SHP77 treated with DMSO at 0.1 percent for 48 hours (cell line): Measurements from ENCODE around the gene PRR19.
"Not testable (repeated sequence)": the region's sequence is repeated elsewhere in the genome, so short reads cannot be mapped to it uniquely, and the experiment has no call there.

Experiments
- DNase-seq: peaks from one replicate; lab custom pipeline; 2025; lab: John Stamatoyannopoulos, UW

Gene PRR19, protein sequence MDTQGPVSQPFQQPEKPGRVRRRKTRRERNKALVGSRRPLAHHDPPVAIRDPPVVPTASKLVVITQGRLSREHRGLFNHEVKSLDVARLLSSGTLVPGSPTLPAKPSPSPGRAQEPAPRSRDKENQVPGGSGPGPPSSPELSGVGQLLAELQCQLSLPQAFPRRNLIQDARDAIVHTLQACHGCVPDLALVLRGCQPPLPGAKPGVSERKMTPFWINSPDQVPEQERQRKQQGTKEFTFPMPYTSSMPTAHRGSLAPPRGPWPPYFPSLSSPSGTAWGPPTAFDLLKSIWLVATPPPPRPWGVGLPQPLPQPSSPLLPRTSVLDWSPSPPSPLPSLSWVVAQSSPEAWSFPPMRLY

DNA sequence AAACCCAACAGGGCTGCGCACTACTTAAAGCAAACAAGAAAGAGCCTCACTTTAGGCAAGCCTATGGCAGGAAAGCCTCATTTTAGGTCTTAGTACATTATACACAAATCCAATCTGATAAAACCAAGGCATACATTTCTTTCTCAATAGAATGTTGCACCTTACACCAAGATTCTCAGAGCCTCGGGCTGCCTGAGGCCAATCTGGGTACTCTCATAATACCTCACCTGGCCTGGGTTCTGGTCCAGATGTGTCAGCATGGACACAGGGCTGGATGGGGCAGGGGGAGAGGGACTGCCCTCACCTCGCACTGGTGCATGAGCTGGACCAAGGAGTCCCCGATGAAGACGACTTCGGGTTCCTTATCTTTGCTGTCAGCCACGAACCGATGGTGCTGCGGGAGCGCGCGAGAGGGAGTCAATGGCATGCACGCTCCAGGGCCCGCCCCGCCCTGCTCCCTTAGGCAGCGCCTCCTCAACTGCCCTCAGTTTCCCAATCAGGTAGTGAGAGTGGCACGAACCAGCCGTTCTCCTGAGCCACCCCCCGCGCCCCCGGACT is at the start of gene PRR19:
Gene PRR19, plus strand, starts transcription at position 487 of the 558 bp plus-strand sequence. CDS start 7,453 bp downstream, outside the sequence.
- no peak for DNase-seq

DNA sequence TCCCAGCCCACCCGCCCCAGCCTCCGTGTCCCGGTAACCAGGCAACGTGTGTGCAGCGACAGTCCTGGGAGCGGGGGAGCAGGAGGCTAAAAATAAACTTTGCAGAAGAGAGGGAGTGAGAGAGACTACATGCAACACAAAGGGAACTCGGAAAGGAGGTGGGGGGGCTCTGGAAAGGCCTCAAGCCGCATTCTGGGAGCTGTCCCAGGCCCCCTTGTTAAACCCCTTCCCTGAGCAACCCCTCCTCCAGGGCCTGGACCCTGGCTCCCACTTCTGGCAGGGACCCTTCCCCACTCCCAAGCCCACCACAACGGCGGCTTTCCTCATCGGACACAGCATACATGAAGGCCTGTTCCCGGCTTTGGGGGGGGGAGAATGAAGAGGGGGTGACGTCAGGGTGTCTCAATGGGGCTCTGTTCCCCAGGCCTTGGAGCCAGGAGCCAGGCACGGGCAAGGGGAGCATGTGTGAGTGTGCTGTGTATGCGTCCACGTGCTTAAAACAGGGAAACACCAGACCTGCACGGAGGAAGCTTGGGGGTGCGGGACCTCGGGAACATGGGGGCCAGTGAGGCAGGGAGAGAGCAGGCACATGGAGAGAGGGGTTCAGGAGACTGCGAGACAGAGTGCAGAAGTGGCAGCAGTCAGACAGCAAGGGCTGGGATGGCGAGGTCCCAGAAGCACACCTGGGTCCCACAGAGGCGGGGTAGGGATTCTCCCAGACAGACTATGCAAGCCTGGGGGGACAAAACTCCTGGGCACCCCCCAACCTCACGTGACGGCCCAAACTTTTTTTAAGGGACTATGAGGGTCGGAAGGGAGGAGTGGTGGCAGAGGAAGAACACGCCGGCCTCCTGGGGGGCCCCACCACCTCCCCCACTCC is 49.3 kb upstream of the PRR19 start:
- no peak for DNase-seq

DNA sequence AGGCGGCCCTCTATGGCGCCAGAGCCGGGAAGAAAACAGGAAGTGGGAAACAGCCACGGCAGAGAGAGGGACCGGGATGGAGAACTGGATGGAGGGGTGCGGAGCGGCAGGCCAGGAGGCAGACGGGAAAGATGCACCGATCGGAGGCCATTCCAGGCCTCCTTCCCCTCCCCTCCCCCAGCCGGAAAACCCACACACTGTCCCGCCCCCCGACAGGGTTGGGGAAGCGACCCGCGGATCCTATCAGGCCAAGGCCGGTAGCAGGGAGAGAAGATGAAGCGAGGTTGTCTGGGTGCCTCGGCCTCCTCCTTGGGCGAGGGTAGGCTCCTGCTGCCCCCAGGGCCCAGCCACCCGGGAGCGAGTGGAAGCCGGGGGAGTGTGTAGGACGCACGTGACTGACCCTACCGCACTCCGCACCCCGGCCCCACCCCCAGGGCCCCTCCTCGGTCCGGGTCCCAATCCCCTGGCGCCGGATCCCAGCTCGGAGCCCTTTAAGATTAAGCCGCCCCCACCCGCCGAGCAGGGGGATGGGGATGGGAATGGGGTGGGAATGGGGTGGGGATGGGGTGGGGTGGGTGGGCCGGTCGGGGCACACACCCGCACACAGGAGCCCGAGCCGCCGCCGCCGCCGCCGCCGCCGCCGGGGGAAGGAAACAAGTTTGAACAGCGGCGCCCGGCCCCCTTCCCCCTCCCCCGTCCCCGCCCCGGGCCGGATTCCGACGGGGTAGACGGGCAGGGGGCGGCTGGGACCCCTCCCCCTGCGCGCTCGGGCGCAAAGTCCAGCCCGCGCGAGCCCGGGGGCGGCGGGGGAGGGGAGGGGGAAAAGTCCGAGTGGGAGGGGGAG is 48.5 kb upstream of the PRR19 start:
- no peak for DNase-seq

DNA sequence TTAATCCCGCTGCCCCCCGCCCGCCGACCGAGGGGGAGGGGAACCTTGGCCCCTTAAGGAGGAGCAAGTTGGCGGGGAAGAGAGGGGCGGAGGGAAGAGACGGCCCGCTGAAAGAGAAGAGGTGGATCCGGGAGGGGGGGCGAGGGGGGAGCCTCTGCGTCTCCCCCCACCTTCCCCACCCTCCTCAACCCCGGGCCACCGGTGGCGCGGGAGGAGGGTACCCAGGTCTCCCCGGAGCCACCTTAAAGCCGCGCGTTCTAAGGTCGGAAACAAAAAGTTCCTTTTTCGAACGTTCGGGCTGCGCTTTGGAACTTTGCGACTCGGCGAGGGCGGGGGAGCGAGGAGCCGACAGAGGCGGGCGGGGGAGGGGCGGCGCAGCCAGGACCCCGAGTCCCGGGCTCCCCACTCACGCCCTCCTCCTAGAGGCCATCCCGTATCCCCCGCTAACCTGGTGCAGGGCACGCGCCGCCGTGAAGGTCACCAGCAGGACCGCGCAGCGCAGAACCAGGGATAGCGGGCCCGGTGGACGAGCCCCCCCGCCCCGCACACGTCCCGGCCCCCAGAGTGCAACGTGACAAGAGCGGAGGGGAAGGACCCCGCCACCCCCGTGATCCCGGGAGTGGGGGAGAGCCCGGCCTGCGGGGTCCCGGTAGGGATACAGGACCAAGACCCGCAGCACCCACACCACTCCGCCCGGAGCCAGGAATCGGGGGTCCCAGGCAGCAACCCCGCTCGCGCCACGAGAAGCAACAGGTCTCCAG is 47.7 kb upstream of the PRR19 start:
- DNase-seq, result no peak

DNA sequence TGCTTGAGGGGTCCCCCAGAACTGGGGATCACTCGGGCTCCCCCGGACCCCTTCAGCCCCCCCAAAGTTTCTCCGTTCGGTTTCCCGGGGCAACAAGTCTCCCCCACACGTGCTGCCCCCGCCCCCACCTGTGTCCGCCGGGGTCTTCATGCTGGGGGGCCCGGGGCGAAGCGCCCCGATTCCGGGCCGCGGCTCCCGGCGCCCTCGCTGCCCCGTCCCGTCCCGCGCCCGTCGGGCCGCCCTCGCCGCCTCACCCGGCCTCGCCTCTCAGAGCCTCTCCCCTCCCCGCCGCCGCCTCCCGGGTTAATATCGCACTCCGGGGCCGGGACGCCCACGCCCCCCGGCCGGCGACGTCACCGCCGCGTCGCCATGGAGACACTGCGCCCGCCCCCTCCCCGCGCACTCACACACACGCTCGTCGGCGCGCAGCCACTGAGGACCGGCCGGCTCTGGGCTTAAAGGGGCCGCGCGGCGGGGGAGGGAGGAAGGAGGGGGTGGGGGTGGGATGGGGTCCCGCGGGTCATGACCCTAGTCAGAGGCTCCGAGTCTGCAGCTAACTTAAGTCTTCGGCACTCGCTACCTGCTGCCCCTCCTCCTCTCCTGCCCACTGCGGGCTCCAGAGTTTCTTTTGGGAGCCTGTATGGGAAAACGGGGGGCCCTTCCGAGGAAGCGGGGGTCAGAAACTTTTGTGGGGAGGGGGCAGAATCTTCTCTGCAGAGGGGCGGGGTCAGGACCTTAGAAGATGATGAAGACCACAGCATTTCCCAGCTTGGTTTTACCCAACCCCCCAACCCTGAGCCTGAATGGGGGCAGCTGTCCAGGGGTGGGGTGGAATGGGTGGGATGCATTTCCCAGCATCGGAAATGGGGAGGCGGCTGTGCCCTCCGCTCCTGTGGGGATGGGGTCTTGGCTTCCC is 46.8 kb upstream of the PRR19 start, which contains the start of gene ERF:
Gene ERF, minus strand, starts transcription at position 279 of the 916 bp plus-strand sequence. Its CDS starts 129 bp downstream, at position 150.
- DNase-seq, result peak; percentile 42

DNA sequence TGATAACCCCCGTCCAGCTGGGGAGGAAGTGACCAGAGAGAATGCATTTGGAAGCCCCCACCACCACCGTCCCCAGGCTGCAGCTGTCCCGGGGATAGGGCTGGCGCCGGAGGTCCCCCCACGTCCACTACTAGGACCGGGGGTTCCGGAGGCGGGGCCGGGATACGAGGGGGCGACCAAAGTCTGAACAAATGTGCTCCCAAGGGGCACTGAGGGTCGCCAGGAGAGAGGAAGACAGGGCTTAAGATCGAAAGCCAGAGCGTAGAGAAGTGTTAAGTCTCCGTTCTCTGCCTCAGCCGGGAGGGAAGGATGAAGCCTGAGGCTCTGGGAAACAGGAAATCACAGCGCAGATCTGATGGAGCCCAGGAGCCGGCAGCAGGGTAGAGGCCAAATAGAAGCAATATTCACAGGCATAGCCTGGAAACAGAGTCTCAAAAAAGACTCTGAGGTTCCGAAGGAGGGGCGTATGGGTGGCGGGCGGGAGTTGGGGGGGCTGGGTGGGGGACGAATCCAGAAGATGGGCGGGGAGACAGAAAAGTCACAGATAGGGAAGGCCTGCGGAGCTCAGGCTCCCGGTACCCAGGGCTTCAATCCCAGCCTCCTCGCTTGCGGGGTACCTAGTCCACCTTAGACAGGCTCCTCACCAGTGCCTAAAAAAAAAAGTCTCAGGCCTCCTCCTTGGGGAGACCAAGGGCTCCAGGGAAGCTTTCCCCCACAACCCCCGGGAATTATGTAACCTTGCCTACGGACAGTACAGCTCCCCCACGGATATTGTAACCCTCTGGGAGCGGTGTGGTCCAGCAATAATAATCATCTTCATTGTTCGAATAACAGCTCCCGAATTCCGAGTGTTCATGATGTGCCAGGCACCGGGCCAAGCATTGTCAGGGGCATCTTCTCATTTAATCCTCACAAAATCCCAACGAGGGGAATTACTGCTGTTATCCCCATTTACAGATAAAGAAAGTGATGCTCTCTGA is 45.9 kb upstream of the PRR19 start:
- no peak for DNase-seq

DNA sequence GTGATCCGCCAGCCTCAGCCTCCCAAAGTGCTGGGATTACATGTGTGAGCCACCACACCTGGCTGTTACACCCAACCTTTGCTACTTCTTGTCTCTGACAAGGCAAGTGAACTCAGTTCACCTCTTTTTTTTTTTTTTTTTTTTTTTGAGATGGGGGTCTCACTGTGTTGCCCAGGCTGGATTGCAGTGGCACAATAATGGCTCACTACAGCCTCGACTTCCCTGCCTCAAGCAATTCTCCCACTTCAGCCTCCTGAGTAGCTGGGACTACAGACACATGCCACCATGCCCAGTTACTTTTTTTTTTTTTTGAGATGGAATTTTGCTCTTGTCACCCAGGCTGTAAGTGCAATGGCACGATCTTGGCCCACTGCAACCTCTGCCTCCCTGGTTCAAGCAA is 44.1 kb upstream of the PRR19 start:
- not testable (repeated sequence) for DNase-seq

DNA sequence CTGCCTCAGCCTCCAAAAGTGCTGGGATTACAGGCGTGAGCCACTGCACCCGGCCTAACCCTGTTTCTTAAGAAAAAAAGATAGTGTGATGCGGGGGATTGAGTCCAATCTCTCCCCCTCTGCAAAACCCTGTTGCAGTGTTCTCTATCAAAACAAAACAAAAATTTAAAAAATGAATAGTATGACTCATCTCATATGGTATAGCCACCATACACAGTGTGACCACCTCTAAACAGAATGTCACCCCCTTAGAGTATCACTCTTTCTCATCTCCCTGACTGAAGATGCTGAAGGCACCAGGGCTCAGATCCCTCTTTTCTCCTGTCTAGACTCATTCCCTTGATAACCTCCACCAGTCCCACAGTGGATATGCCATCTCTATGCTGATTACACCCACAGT is 40.2 kb upstream of the PRR19 start:
- no peak for DNase-seq

DNA sequence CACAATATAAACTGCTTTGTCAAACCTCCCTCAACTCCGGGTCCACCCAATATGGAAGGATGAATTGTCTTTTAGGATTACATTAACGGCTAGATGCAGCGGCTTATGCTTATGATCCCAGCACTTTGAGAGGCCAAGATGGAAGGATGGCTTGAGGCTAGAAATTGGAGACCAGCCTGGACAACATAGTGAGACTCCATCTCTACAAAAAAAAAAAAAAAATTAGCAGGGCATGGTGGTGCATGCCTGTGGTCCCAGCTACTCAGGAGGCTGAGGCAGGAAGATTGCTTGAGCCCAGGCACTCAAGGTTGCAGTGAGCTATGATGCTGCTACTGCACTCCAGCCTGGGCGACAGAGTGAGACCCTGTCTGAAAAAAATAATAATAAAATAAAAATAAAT is 35.8 kb upstream of the PRR19 start:
- DNase-seq, result not testable (repeated sequence)

DNA sequence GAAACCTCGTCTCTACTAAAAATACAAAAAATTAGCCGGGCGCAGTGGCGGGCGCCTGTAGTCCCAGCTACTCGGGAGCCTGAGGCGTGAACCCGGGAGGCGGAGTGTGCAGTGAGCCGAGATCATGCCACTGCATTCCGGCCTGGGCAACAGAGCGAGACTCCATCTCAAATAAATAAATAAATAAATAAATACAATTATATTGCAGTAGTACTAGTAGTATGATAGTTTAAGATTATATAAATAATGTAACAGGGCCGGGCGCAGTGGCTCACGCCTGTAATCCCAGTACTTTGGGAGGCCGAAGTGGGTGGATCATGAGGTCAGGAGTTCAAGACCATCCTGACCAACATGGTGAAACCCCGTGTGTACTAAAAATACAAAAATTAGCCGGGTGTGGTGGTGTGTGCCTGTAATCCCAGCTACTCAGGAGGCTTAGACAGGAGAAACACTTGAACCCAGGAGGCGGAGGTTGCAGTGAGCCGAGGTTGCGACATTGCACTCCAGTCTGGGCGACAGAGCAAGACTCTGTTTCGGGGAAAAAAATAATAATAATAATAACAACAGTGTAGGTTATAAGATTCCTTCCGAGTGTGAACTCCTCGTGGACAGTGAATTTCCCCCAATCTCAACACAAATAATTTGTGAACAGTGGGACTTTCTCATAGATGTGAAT is 34.9 kb upstream of the PRR19 start:
- not testable (repeated sequence) for DNase-seq

DNA sequence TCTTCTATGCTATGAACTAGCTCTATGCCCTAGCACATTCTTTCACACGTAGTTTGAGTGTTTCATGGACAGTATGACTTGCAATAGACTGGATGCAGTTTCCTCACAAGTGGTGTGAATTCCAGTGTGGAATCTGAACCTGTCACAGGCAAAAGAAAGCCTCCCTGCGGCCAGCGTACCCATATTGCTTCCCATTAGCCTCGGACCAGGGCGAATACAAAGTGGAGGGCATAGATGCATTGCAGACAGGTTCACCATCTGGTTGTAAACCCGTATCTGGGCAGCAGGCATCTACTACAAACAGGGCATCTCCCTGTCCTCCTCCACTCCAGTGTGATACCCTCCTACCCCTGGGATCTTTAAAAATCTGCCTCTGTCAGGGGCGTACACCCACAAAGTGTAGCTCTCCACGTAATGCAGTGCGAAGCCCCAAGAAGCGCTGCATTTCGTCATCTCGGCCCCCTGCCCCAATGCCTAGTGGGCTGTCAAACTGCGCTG is 34.2 kb upstream of the PRR19 start:
- DNase-seq, result no peak

DNA sequence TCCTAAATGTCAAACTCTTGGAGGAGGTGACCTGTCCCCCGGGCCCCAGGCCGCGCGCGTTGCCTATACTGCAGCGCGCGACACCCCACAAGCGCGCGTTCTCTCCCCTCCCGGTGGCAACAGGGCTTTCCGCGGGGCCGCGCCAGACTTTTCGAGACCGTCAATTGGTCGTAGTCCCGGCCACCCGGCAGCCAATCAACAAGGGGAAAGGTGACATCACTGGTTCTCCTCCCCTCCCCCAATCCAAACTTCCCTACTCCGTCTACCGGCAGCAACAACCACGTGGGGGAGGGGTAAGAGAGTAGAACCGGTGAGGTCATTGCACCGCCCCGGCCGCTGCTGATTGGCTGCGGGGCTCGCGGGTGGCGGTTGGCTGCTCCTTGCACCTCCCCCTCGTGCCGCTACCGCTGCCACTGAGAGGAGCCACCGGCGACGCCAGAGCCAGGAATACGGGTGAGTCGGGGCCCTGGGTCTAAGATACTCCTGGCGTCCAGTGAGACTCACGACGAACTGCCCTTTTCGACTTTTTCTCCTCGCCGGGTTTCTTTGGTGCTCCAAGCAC is 33.7 kb upstream of the PRR19 start:
- DNase-seq, result peak; percentile 98

DNA sequence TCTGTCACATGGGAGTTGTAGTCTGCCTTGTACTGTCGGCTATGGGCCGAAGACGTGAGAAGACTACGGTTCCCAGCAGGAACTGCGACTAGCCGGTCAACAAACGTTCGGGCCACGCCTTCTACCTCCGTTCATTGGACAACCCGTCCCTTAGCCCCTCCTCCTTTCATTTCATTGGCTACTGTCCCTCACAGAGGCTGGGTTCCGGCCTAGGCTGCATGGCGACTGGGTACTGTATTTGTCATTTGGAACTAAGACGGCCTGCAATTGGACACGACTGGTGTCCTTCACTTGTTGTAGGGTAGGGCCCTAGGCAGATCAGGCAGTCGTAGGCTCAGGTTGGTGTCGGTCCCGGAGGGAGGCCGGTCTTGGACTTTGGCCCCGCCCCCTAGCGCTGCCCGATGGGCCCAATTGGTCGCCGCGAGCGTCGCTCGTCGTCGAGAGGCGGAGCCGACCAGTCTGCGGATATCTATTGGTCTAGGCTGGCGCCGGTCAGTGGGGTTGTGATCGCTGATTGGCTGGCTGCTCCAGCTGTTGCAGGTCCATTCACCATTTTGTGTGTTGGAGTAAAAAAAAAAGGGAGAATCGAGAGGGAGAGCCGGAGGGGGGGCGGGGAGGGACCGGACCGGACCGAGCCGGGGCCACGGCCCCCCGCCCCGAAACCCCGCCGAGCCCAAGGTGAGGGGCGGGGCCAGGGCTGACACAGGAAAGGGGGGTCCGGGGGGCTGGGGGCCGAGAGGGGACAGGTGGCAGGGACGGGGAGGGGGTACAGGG is 33.0 kb upstream of the PRR19 start, which contains the start of gene CIC:
Gene CIC, plus strand, starts transcription at position 549 of the 774 bp plus-strand sequence. CDS start 2,532 bp downstream, outside the sequence.
- peak; percentile 99 for DNase-seq

DNA sequence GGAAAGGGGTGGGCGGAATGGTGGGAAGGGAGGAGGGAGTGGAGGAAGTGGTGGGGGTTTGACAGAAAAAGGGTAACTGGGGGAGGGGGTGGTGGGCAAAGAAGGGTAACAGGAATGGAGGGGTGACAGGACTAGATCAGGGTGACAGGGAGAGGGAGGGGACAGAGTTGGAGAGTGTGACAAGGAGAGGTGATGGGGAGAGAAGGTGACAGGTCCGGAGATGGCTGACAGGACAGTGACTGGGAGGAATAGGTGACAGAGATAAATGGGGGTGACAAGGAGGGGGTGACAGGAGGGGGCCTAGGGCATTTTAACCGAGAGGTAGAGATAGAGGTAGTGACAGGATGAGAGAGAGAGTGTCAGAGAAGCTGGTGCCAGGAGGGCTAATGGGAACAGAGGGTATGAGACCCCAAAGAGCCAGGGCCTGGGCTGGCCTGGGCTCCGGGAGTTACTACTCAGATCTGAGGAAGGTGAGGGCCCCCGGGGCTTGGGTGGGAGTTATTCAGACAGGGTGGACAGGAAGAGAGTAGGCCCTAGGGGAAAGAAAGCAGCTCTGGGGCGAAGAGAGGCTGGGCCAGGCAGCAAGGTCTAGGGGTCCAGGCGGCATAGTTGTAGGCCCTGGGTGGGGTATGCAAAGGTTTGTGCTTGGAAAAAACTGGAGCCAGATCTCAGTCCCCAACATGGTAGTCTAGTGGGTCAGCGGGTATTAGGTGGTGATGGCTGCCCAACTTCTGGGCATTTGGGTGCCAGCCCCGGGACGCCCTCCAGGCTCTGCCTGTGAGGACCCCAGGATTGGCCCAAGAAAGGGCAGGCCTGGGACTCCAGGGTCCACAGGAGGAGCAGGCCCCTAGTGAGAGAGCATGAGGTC is 32.2 kb upstream of the PRR19 start:
- DNase-seq, result no peak

DNA sequence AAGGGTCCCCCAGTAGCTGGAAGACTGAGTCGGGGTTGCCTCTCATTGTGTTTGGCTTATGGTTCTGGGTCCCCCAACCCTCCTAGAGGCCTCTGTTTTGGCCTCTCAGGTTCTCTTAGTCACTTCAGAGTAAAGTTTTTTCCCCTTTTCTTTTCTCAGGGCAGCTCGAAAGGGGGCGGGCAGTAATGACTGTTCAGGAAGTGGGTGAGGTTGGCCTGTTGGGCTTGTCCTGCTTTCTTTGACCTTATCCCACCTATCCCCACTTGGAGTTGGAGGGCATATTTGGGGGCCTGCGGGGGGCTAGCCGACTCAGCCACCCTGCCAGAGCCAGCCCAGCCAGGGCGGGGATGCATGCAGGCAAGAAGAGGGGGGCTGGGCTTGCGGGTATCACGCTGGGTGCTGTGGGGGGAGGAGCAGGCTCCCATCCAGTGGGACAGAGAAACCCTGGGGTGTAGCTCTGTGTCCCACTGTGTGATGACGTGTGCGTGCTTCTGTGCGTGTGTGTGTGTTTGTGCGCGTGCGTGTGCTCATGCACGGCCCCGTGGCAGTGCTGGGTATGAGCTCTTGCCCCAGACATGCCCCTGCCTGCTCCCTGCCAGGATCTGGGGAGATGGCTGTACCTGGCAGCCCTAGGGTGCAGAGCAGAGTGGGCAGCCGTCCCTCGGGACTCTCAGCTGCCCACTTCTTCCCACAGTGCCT is 31.4 kb upstream of the PRR19 start:
- DNase-seq, result no peak
